Measurements from ENCODE around the gene GM2A. TPM values are rescaled to one million over a fixed set of nuclear protein-coding genes. Genes with fewer than 3 reads are reported as not detected.
A peak's percentile ranks its signal among the peaks of the same experiment; 100 is the strongest.

The GM2A gene
- total and polyA plus RNA-seq, 3 donors from 2014 or later: 29.8 to 54.4 (median 38.0) TPM

DNA sequence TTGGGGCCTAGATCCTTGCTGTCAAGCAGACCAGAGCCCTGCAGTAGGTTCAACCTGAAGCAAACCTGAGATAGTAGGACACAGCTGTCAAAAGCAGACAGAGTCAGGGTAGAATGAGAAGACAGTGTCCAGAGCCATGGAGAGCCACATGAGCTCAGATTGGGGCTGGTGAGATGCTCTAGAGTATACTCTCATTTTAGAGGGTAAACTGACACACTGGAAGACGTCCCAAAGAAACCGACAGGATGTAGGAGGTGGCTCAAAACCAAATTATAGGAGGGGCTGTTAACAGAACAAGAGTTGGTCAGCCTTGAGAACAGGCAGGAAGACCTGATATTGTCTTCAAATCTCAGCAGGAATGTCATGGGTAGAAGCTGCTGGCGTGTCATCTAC, 40.6 kb upstream of the GM2A start:
- Histone ChIP-seq H3K27ac (no peak overlapping the region), H3K27me3 (no peaks in the 10 kb centered on the region), H3K9me3 (no peaks in the 10 kb centered on the region), H3K36me3 (ENCODE audit: low read depth, missing control alignments) (no peaks in the 10 kb centered on the region), H3K4me3 (no peak overlapping the region), H3K4me1 (peaks cover 17% of the 10 kb centered on the region)
- no peak for TF ChIP-seq POLR2A (IDR thresholded peaks at IDR 0.05)
- TF ChIP-seq, protein P1, sequence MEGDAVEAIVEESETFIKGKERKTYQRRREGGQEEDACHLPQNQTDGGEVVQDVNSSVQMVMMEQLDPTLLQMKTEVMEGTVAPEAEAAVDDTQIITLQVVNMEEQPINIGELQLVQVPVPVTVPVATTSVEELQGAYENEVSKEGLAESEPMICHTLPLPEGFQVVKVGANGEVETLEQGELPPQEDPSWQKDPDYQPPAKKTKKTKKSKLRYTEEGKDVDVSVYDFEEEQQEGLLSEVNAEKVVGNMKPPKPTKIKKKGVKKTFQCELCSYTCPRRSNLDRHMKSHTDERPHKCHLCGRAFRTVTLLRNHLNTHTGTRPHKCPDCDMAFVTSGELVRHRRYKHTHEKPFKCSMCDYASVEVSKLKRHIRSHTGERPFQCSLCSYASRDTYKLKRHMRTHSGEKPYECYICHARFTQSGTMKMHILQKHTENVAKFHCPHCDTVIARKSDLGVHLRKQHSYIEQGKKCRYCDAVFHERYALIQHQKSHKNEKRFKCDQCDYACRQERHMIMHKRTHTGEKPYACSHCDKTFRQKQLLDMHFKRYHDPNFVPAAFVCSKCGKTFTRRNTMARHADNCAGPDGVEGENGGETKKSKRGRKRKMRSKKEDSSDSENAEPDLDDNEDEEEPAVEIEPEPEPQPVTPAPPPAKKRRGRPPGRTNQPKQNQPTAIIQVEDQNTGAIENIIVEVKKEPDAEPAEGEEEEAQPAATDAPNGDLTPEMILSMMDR (IDR thresholded peaks at IDR 0.05): no peak
- WGBS, 2 donors: 45 to 84% methylated on average over 3 of the region's 3 CpGs
- intact Hi-C loops (cut with DNase I; ENCODE audit: low total_unique reads): no loop called here
- no peak for DNase-seq

DNA sequence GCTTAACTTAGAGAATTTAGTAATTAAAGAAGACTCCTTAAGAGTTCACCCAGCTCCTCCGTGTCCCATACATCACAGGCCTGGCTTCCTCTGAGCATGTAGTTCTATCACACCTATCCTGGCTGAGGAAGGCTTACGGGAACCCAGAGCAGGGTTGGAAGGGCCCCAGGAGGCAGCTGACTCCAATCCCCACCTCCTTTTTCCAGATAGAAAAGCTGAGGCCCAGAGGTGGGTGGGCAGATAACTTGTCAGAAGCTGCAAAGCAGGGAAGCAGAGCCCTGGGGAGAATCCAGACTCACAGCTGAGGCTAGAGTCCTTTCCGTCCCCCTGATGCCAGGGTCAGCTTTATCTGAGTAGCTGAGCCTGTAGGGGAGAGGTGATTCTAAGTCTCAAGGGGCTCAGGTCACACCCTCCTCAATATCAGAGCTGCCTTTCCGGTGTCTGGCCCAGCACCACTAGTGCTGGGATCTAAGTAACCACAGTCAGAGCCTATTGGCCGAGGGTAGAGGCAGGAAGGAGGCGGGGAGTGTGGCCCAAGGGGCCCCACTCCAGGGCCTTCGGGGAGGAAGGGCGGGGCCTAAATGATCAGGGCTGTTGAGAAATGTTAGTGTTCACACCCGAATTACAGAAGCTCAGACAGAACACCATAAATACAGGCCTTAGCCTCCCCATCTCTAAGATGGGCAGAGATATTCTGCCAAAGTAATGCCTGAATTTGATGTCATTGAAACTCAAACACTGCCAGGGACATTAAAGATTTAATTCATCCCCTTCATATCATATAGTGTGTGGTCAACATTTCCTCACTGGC, 39.0 kb upstream of the GM2A start:
- H3K36me3 ChIP-seq (ENCODE audit: low read depth, missing control alignments): no peaks in the 10 kb centered on the region
- intact Hi-C loops (cut with DNase I; ENCODE audit: low total_unique reads): no loop called here
- H3K27ac ChIP-seq: peak overlapping the region in 1 of 2 donors; percentile 19
- no peaks in the 10 kb centered on the region for H3K27me3 ChIP-seq
- H3K9me3 ChIP-seq: no peaks in the 10 kb centered on the region
- DNase-seq: peak; percentile 57
- 38 to 46% methylated on average over 9 of the region's 9 CpGs for WGBS, 2 donors
- H3K4me1 ChIP-seq: peaks cover 11% of the 10 kb centered on the region
- H3K4me3 ChIP-seq: no peak overlapping the region
- TF ChIP-seq, protein P1 (IDR thresholded peaks at IDR 0.05): no peak
- TF ChIP-seq POLR2A (IDR thresholded peaks at IDR 0.05): no peak

DNA sequence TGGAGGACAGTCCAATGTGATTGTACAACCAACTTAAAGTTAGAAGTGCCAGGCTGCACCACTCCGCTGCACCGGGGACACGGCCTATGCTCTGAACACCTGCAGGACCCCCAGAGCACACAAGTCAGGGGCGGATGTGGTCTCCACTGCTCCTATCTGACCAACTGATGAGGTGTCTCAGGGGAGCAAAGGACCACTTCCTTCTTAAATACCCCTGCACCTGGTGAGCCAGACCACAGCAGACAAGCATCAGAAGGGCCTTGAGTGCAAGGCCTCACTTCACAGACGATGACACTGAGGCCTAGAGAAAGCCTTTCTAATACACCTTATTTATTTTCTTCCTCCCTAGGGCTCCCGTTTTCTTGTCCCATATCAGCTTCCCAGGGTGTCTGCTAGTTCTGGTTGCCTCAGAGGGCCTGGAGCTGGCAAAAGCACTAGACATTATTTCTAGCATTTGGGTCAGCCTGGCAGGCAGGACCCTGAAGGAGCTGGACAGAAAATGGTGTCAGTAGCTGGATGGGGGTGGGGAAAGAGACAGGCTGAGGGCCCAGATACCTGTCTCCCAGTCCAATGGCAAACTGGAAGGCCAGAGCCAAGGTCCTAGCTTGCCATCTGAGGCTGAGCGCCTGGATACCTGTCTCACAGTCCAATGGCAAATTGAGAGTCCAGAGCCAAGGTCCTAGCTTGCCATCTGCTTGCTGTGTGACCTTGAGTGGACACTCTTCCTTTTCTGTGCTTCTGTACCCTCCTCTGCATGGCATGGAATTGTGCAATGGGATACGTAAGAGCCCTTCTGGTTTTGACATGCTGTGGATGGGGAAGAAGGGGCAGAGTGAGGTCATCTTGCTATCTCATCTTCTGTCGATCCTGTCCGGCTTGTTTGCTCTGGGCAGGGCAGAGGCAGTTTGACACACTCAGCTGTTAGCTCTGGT, 38.1 kb upstream of the GM2A start:
- WGBS, 2 donors: 69 to 85% methylated on average over 9 to 10 of the region's 10 CpGs
- Histone ChIP-seq H3K9me3 (no peaks in the 10 kb centered on the region), H3K27me3 (no peaks in the 10 kb centered on the region), H3K4me1 (peaks cover 11% of the 10 kb centered on the region), H3K36me3 (ENCODE audit: low read depth, missing control alignments) (no peaks in the 10 kb centered on the region), H3K4me3 (no peak overlapping the region), H3K27ac (peak overlapping the region in 1 of 2 donors; percentile 19)
- no peak for DNase-seq
- TF ChIP-seq, protein P1 (IDR thresholded peaks at IDR 0.05): no peak
- TF ChIP-seq POLR2A (IDR thresholded peaks at IDR 0.05): no peak
- intact Hi-C loops (cut with DNase I; ENCODE audit: low total_unique reads): no loop called here

DNA sequence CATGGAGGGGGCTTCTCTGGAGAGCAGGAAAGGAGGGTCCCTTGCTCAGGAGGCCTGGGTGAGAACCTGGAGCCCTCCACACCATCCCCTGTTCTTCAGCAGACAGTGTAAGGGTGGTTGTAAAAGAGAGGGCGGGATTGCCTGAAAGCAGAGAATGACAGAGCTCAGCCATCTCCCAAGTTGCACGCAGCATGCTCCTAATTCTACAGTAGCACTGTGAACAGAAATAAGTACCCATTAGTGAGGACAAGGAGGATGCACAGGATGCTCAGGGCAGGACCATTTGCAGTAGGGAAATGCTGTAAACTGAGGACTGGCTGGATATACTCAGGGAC, 37.5 kb upstream of the GM2A start:
- no peak for DNase-seq
- H3K4me1 ChIP-seq: peaks cover 11% of the 10 kb centered on the region
- H3K27me3 ChIP-seq: no peaks in the 10 kb centered on the region
- no peak overlapping the region for H3K27ac ChIP-seq
- TF ChIP-seq POLR2A (IDR thresholded peaks at IDR 0.05): no peak
- TF ChIP-seq, protein P1 (IDR thresholded peaks at IDR 0.05): no peak
- WGBS, 2 donors: 83 to 92% methylated on average over 2 of the region's 2 CpGs
- no peaks in the 10 kb centered on the region for H3K9me3 ChIP-seq
- no peak overlapping the region for H3K4me3 ChIP-seq
- H3K36me3 ChIP-seq (ENCODE audit: low read depth, missing control alignments): no peaks in the 10 kb centered on the region
- intact Hi-C loops (cut with DNase I; ENCODE audit: low total_unique reads): no loop called here

Measured in testis (tissue), 3 donors.